HepG2 (cell line): Measurements from ENCODE around the gene TBCCD1. TPM values are rescaled to one million over a fixed set of nuclear protein-coding genes. Genes with fewer than 3 reads are reported as not detected.

Experiments
- CENPT ChIP-seq: sonication (generic); formaldehyde crosslinking; IDR thresholded peaks from 2 replicates; pipeline ENCODE4 v1.8.0; 2022; ENCODE audit warnings: low read depth, mild to moderate bottlenecking, moderate library complexity, missing genetic modification reagents
- CREB3 ChIP-seq: sonication (generic); formaldehyde crosslinking; IDR thresholded peaks from 2 replicates; pipeline ENCODE4 v1.5.0; 2020; ENCODE audit warnings: missing genetic modification reagents
- PBX3 ChIP-seq: sonication (generic); formaldehyde crosslinking; IDR thresholded peaks from 2 replicates; pipeline ENCODE4 v1.8.1; 2023; ENCODE audit warnings: missing genetic modification reagents, inconsistent platforms, borderline replicate concordance
- SALL2 ChIP-seq: sonication (generic); formaldehyde crosslinking; IDR thresholded peaks from 2 replicates; pipeline ENCODE4 v1.8.1; 2023; ENCODE audit warnings: mild to moderate bottlenecking, missing genetic modification reagents, inconsistent platforms
- SMARCC2 ChIP-seq: fragments of 450-650 bp; IDR thresholded peaks from 2 replicates; pipeline ENCODE4 v1.6.1; 2017; ENCODE audit warnings: antibody characterized with exemption, mild to moderate bottlenecking
- ZBTB25 ChIP-seq: IDR thresholded peaks from 2 replicates; pipeline ENCODE4 v1.6.1; 2018; ENCODE audit warnings: missing genetic modification reagents
- ZNF333 ChIP-seq: sonication (generic); formaldehyde crosslinking; IDR thresholded peaks from 2 replicates; pipeline ENCODE4 v1.4.0; 2020; ENCODE audit warnings: mild to moderate bottlenecking, missing genetic modification reagents, borderline replicate concordance
- ZNF496 ChIP-seq: sonication (generic); formaldehyde crosslinking; IDR thresholded peaks from 2 replicates; pipeline ENCODE4 v1.8.1; 2023; ENCODE audit warnings: mild to moderate bottlenecking, moderate library complexity, missing genetic modification reagents; ENCODE audit not compliant: insufficient replicate concordance
- ZNF556 ChIP-seq: sonication (generic); formaldehyde crosslinking; IDR thresholded peaks from 2 replicates; pipeline ENCODE4 v1.4.0; 2020; ENCODE audit warnings: mild to moderate bottlenecking, missing genetic modification reagents, borderline replicate concordance
- ZSCAN22 ChIP-seq: sonication (generic); formaldehyde crosslinking; IDR thresholded peaks from 2 replicates; pipeline ENCODE4 v1.4.0; 2020; ENCODE audit warnings: mild to moderate bottlenecking, missing genetic modification reagents
- polyA plus RNA-seq, 8 experiments: library from polyadenylated mRNA; depleted of rRNA in 3 of 8; stranded (reverse) in 7 of 8; unstranded in 1 of 8; fragments of >200 nt; fragmentation: Illumina TruSeq in 4 of 8; extraction: Trizol in 4 of 8; gene quantifications; 2 replicates each; pipeline versions ENCODE4 v1.2.1 to v1.2.3, GENCODE V29; 2011 to 2016; ENCODE audit warnings: low read depth in 4 of 8, missing spikeins in 1 of 8, mixed read lengths in 1 of 8; ENCODE audit not compliant: insufficient read depth in 1 of 8
- total RNA-seq, 5 experiments: library from RNA; depleted of rRNA; stranded (reverse); fragments of >200 nt; fragmentation: Illumina TruSeq; extraction: Trizol; gene quantifications; 2 replicates each; pipeline ENCODE4 v1.2.3, GENCODE V29; 2016; ENCODE audit warnings: low read depth in 1 of 5
- TF ChIP-seq, protein P1 (sequence below): sonication (generic); formaldehyde crosslinking; conservative IDR thresholded peaks from 2 replicates; pipeline ENCODE4 v1.4.0; 2020; ENCODE audit warnings: mild to moderate bottlenecking, missing genetic modification reagents, moderate library complexity
- TF ChIP-seq, protein P2 (sequence below): sonication (generic); formaldehyde crosslinking; IDR thresholded peaks from 2 replicates; pipeline ENCODE4 v1.8.0; 2023; ENCODE audit warnings: mild to moderate bottlenecking, missing genetic modification reagents
- TF ChIP-seq, protein P3 (sequence below): sonication (generic); formaldehyde crosslinking; IDR thresholded peaks from 2 replicates; pipeline ENCODE4 v1.4.0; 2020; ENCODE audit warnings: missing genetic modification reagents
- TF ChIP-seq, protein P4 (sequence below): sonication (generic); formaldehyde crosslinking; IDR thresholded peaks from 2 replicates; pipeline ENCODE4 v1.4.0; 2020; ENCODE audit warnings: missing genetic modification reagents, mild to moderate bottlenecking, borderline replicate concordance

TBCCD1 gene
- total and polyA plus RNA-seq, 2 of the 13 experiments (the other 11 are each of a cell fraction or from before 2014, with no cell fraction given), result 13.6 to 16.2 TPM

DNA sequence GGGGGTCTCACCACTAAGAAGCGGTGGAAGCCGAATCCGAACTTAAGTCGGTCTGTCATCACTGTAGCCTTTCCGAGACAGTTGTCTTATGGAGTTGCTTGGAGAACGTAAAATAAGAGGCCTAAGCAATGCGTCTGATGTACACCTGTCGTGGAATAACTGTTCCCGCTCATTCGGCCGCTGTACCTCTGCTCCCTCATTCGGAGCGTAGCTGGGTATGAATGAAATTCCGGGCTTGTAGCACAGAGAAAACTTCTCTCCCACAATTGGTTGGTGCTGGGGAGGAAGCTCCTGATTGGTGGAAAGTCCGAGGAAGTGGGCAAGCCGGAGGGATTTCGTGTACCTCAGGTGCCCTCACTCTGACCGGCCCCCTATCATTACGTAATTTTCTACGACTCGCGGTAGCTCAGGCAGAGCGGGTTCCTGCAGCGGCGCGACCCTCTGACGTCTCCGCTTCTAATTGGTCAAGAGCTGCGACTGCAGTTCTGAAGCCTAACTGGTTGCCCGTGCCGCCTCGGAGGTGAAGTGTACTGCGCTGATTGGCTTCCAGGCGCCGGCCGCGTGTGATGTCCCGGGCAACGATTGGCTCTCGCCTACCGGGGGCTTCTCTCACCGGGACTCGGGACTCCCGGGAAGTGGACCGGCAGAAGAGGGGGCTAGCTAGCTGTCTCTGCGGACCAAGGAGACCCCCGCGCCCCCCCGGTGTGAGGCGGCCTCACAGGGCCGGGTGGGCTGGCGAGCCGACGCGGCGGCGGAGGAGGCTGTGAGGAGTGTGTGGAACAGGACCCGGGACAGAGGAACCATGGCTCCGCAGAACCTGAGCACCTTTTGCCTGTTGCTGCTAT lies 3.2 kb upstream of the TBCCD1 start, which contains the start of gene DNAJB11 (continued):
- TF ChIP-seq, protein P1, sequence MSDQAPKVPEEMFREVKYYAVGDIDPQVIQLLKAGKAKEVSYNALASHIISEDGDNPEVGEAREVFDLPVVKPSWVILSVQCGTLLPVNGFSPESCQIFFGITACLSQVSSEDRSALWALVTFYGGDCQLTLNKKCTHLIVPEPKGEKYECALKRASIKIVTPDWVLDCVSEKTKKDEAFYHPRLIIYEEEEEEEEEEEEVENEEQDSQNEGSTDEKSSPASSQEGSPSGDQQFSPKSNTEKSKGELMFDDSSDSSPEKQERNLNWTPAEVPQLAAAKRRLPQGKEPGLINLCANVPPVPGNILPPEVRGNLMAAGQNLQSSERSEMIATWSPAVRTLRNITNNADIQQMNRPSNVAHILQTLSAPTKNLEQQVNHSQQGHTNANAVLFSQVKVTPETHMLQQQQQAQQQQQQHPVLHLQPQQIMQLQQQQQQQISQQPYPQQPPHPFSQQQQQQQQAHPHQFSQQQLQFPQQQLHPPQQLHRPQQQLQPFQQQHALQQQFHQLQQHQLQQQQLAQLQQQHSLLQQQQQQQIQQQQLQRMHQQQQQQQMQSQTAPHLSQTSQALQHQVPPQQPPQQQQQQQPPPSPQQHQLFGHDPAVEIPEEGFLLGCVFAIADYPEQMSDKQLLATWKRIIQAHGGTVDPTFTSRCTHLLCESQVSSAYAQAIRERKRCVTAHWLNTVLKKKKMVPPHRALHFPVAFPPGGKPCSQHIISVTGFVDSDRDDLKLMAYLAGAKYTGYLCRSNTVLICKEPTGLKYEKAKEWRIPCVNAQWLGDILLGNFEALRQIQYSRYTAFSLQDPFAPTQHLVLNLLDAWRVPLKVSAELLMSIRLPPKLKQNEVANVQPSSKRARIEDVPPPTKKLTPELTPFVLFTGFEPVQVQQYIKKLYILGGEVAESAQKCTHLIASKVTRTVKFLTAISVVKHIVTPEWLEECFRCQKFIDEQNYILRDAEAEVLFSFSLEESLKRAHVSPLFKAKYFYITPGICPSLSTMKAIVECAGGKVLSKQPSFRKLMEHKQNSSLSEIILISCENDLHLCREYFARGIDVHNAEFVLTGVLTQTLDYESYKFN (CRISPR knock-in tag), result peak; percentile 25
- TF ChIP-seq ZBTB25 (CRISPR knock-in tag) (peak; percentile 55; the same call in 1 of the 2 replicates), PBX3 (CRISPR knock-in tag) (no peak), CENPT (CRISPR knock-in tag) (no peak), ZSCAN22 (CRISPR knock-in tag) (no peak), ZNF496 (no peak), SMARCC2 (no peak), SALL2 (CRISPR knock-in tag) (peak; percentile 27; the same call in 1 of the 2 replicates), CREB3 (no peak), ZNF556 (no peak; the same call in 1 of the 2 replicates), ZNF333 (CRISPR knock-in tag) (0 out of 2 replicates have a peak, but pooled peaks have one; percentile 59)
- TF ChIP-seq, protein P2, sequence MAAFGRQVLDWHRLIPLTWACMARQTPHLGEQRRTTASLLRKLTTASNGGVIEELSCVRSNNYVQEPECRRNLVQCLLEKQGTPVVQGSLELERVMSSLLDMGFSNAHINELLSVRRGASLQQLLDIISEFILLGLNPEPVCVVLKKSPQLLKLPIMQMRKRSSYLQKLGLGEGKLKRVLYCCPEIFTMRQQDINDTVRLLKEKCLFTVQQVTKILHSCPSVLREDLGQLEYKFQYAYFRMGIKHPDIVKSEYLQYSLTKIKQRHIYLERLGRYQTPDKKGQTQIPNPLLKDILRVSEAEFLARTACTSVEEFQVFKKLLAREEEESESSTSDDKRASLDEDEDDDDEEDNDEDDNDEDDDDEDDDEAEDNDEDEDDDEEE (CRISPR knock-in tag), result no peak
- TF ChIP-seq, protein P3, sequence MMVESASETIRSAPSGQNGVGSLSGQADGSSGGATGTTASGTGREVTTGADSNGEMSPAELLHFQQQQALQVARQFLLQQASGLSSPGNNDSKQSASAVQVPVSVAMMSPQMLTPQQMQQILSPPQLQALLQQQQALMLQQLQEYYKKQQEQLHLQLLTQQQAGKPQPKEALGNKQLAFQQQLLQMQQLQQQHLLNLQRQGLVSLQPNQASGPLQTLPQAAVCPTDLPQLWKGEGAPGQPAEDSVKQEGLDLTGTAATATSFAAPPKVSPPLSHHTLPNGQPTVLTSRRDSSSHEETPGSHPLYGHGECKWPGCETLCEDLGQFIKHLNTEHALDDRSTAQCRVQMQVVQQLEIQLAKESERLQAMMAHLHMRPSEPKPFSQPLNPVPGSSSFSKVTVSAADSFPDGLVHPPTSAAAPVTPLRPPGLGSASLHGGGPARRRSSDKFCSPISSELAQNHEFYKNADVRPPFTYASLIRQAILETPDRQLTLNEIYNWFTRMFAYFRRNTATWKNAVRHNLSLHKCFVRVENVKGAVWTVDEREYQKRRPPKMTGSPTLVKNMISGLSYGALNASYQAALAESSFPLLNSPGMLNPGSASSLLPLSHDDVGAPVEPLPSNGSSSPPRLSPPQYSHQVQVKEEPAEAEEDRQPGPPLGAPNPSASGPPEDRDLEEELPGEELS, result peak; percentile 13; the same call in 1 of the 2 replicates
- TF ChIP-seq, protein P4, sequence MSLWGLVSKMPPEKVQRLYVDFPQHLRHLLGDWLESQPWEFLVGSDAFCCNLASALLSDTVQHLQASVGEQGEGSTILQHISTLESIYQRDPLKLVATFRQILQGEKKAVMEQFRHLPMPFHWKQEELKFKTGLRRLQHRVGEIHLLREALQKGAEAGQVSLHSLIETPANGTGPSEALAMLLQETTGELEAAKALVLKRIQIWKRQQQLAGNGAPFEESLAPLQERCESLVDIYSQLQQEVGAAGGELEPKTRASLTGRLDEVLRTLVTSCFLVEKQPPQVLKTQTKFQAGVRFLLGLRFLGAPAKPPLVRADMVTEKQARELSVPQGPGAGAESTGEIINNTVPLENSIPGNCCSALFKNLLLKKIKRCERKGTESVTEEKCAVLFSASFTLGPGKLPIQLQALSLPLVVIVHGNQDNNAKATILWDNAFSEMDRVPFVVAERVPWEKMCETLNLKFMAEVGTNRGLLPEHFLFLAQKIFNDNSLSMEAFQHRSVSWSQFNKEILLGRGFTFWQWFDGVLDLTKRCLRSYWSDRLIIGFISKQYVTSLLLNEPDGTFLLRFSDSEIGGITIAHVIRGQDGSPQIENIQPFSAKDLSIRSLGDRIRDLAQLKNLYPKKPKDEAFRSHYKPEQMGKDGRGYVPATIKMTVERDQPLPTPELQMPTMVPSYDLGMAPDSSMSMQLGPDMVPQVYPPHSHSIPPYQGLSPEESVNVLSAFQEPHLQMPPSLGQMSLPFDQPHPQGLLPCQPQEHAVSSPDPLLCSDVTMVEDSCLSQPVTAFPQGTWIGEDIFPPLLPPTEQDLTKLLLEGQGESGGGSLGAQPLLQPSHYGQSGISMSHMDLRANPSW, result no peak
